Astrocyte of the cerebellum (primary cell): ENCODE data around the gene MAPKAPK2.
"Not testable (repeated sequence)": the region's sequence is repeated elsewhere in the genome, so short reads cannot be mapped to it uniquely, and the experiment has no call there.

Source experiments
- DNase-seq: peaks from one replicate; pipeline ENCODE4 v3.0.0-alpha.2; 2011; ENCODE audit warnings: low read depth
- H3K4me3 ChIP-seq: 2 replicates; pipeline ENCODE4 v1.5.1; 2011; ENCODE audit warnings: mild to moderate bottlenecking, low read depth, low read length, moderate library complexity
- CTCF ChIP-seq: IDR thresholded peaks from 2 replicates; pipeline ENCODE4 v1.5.1; 2012; ENCODE audit warnings: low read length, low read depth, moderate library complexity, mild to moderate bottlenecking; ENCODE audit errors: missing control alignments
- in situ Hi-C: cut with HindIII; loops from 2 replicates; pipeline ENCODE4 v1.10.0; 2017; ENCODE audit warnings: low sequenced_read_pairs

Gene MAPKAPK2

GRCh38 chr1:206684478-206685333 is at the start of gene MAPKAPK2:
Gene MAPKAPK2, plus strand, starts transcription at chr1:206684905. Its CDS starts 325 bp downstream, at chr1:206685230.
- no peak for TF ChIP-seq CTCF
- H3K4me3 ChIP-seq: peak within 1 kb of the TSS; percentile 62
- in situ Hi-C loops: no loop called here
- no peak for DNase-seq

GRCh38 chr1:206635080-206635977 is 49.4 kb upstream of the MAPKAPK2 start, which contains the start of gene DYRK3:
Gene DYRK3, plus strand, starts transcription at chr1:206635536. Its CDS starts 168 bp downstream, at chr1:206635704.
- in situ Hi-C loops: no loop called here
- DNase-seq: peak; percentile 70
- no peak for TF ChIP-seq CTCF
- peak within 1 kb of the TSS; percentile 85 for H3K4me3 ChIP-seq

GRCh38 chr1:206635978-206636345 is 48.7 kb upstream of the MAPKAPK2 start:
- in situ Hi-C loops: no loop called here
- peak overlapping the region; percentile 85 for H3K4me3 ChIP-seq
- TF ChIP-seq CTCF: no peak
- DNase-seq: no peak

GRCh38 chr1:206636671-206637070 is 48.0 kb upstream of the MAPKAPK2 start:
- TF ChIP-seq CTCF: no peak
- no peak for DNase-seq
- in situ Hi-C loops: no loop called here
- peak overlapping the region; percentile 4 for H3K4me3 ChIP-seq

- TF ChIP-seq CTCF: no peak
- DNase-seq: no peak
- in situ Hi-C loops: no loop called here
- H3K4me3 ChIP-seq: no peak overlapping the region
Observed at GRCh38 chr1:206637605-206638004, 47.1 kb upstream of the MAPKAPK2 start.

GRCh38 chr1:206642074-206642473 is 42.6 kb upstream of the MAPKAPK2 start:
- in situ Hi-C loops, H3K4me3 ChIP-seq, DNase-seq: not testable (repeated sequence)
